ENCODE data around the gene ITGB3. TPM values are rescaled to one million over a fixed set of nuclear protein-coding genes. Genes with fewer than 3 reads are reported as not detected.

Gene ITGB3
- total and polyA plus RNA-seq, 9 of the 15 experiments (the other 6 are each of a cell fraction or from before 2014, with no cell fraction given) = 0.08 to 2.6 (median 0.62) TPM; not detected in 1

- TF ChIP-seq ZBTB11 (CRISPR knock-in tag; IDR thresholded peaks at IDR 0.05) (0 out of 6 replicates have a peak, but pooled peaks of 1 of the 3 experiments have one; percentile 53), ZNF311 (CRISPR knock-in tag; IDR thresholded peaks at IDR 0.05) (peak; percentile 40; the same call in 1 of the 2 replicates), C11orf30 (IDR thresholded peaks at IDR 0.05; ENCODE audit: low read depth) (no peak), SNAPC5 (CRISPR knock-in tag; IDR thresholded peaks at IDR 0.05) (no peak), SLC30A9 (CRISPR knock-in tag; IDR thresholded peaks at IDR 0.05) (no peak), MTF1 (CRISPR knock-in tag; IDR thresholded peaks at IDR 0.05; ENCODE audit: borderline replicate concordance) (no peak), ZBTB9 (CRISPR knock-in tag; IDR thresholded peaks at IDR 0.05) (peak; percentile 82), HCFC1 (IDR thresholded peaks at IDR 0.05; ENCODE audit: low read depth, low read length) (no peak), ZFPM2 (CRISPR knock-in tag; IDR thresholded peaks at IDR 0.05) (no peak), DACH1 (IDR thresholded peaks at IDR 0.05; ENCODE audit: partially characterized antibody) (peak; percentile 92), ZNF318 (IDR thresholded peaks at IDR 0.05; ENCODE audit: borderline replicate concordance in 1 of 2, low read depth in 1 of 2) (no peak; a peak in 1 of 4 replicates), HMG20B (CRISPR knock-in tag; IDR thresholded peaks at IDR 0.05) (no peak)
Measured at GRCh38 chr17:47218896-47219430, 34.7 kb upstream of the ITGB3 start (continued).
